ENCODE results near the gene DDIT4.

Gene DDIT4

GRCh38 chr10:72283131-72283530 lies 9.4 kb downstream of the DDIT4 start:
- no peak for TF ChIP-seq CTCF (conservative IDR thresholded peaks at IDR 0.05; ENCODE audit: low read depth, low read length)
- Histone ChIP-seq H3K27ac (no peak overlapping the region), H2AFZ (ENCODE audit: low read depth) (no peak overlapping the region), H3K27me3 (ENCODE audit: insufficient read depth, low read depth) (no peaks in the 10 kb centered on the region), H4K20me1 (ENCODE audit: insufficient read depth) (no peaks in the 10 kb centered on the region), H3K4me1 (ENCODE audit: low read depth, poor library complexity, severe bottlenecking) (peaks cover 13% of the 10 kb centered on the region), H3K4me3 (IDR thresholded peaks at IDR 0.05; ENCODE audit: insufficient read depth, low read depth, low read length) (no peak overlapping the region), H3K9ac (no peak overlapping the region), H3K4me2 (no peak overlapping the region), H3K79me2 (ENCODE audit: insufficient read depth, low read depth) (no peaks in the 10 kb centered on the region), H3K36me3 (ENCODE audit: insufficient read depth) (no peaks in the 10 kb centered on the region)

- H3K4me1 ChIP-seq (ENCODE audit: low read depth, poor library complexity, severe bottlenecking), result peaks cover 10% of the 10 kb centered on the region
- no peak overlapping the region for H3K4me2 ChIP-seq
- no peak overlapping the region for H2AFZ ChIP-seq (ENCODE audit: low read depth)
- H3K27me3 ChIP-seq (ENCODE audit: insufficient read depth, low read depth), result no peaks in the 10 kb centered on the region
- H3K79me2 ChIP-seq (ENCODE audit: insufficient read depth, low read depth), result no peaks in the 10 kb centered on the region
- TF ChIP-seq CTCF (conservative IDR thresholded peaks at IDR 0.05; ENCODE audit: low read depth, low read length), result no peak
- no peak overlapping the region for H3K9ac ChIP-seq
- no peak overlapping the region for H3K4me3 ChIP-seq (IDR thresholded peaks at IDR 0.05; ENCODE audit: insufficient read depth, low read depth, low read length)
- H3K36me3 ChIP-seq (ENCODE audit: insufficient read depth), result no peaks in the 10 kb centered on the region
- H4K20me1 ChIP-seq (ENCODE audit: insufficient read depth), result no peaks in the 10 kb centered on the region
- no peak overlapping the region for H3K27ac ChIP-seq
These were observed 12.3 kb downstream of the DDIT4 start for GRCh38 chr10:72285972-72286521.

GRCh38 chr10:72291019-72291532 lies 17.4 kb downstream of the DDIT4 start:
- Histone ChIP-seq H3K4me3 (IDR thresholded peaks at IDR 0.05; ENCODE audit: insufficient read depth, low read depth, low read length) (no peak overlapping the region), H3K4me1 (ENCODE audit: low read depth, poor library complexity, severe bottlenecking) (peaks cover 32% of the 10 kb centered on the region), H4K20me1 (ENCODE audit: insufficient read depth) (no peaks in the 10 kb centered on the region), H3K27ac (no peak overlapping the region), H3K9ac (no peak overlapping the region), H3K4me2 (no peak overlapping the region; the same call in 1 of the 2 replicates), H3K27me3 (ENCODE audit: insufficient read depth, low read depth) (no peaks in the 10 kb centered on the region), H3K36me3 (ENCODE audit: insufficient read depth) (no peaks in the 10 kb centered on the region), H2AFZ (ENCODE audit: low read depth) (no peak overlapping the region), H3K79me2 (ENCODE audit: insufficient read depth, low read depth) (no peaks in the 10 kb centered on the region)
- no peak for TF ChIP-seq CTCF (conservative IDR thresholded peaks at IDR 0.05; ENCODE audit: low read depth, low read length)

- no peak overlapping the region for H3K27ac ChIP-seq
- no peaks in the 10 kb centered on the region for H3K27me3 ChIP-seq (ENCODE audit: insufficient read depth, low read depth)
- no peak overlapping the region for H2AFZ ChIP-seq (ENCODE audit: low read depth)
- H3K79me2 ChIP-seq (ENCODE audit: insufficient read depth, low read depth), result no peaks in the 10 kb centered on the region
- no peaks in the 10 kb centered on the region for H4K20me1 ChIP-seq (ENCODE audit: insufficient read depth)
- no peak overlapping the region for H3K9ac ChIP-seq
- H3K4me3 ChIP-seq (IDR thresholded peaks at IDR 0.05; ENCODE audit: insufficient read depth, low read depth, low read length), result no peak overlapping the region
- no peak overlapping the region for H3K4me2 ChIP-seq
- peaks cover 37% of the 10 kb centered on the region for H3K4me1 ChIP-seq (ENCODE audit: low read depth, poor library complexity, severe bottlenecking)
- H3K36me3 ChIP-seq (ENCODE audit: insufficient read depth), result no peaks in the 10 kb centered on the region
- no peak for TF ChIP-seq CTCF (conservative IDR thresholded peaks at IDR 0.05; ENCODE audit: low read depth, low read length)
These were observed 18.5 kb downstream of the DDIT4 start for GRCh38 chr10:72292223-72292691.
